HG03565 (cell line): ENCODE measurements around the gene USP46.
A peak's percentile ranks its signal among the peaks of the same experiment; 100 is the strongest.

ENCODE experiments used
- ATAC-seq: cut with Tn5 transposase; IDR thresholded peaks from one replicate; pipeline ENCODE4 v1.9.1; 2021; ENCODE audit warnings: mild to moderate bottlenecking, moderate library complexity; ENCODE audit not compliant: unreplicated experiment

Gene USP46

GRCh38 chr4:52576961-52577623 is 82.0 kb downstream of the USP46 start:
- ATAC-seq, result no peak

- no peak for ATAC-seq
Observed at GRCh38 chr4:52576326-52576725, 82.8 kb downstream of the USP46 start.

GRCh38 chr4:52575406-52575805 is 83.7 kb downstream of the USP46 start:
- no peak for ATAC-seq

DNA sequence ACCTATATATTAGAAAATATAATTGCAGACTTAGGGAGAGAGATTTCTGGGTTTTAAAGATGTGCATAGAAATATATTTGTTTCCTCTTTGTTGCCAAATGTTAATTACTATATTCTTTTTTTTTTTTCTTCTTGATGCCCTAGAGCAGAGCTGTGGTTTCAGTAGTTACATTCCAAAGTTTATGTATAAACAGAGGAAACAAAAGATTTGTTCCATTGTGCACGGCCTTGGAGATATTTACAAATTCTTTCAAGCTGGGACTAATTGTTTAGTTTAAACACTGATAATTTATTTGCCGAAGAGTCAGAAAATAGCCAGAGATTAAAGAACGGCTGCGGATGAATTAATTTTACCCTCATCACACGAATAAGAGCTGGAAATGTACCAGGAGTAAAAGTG is 85.1 kb downstream of the USP46 start:
- ATAC-seq, result no peak

GRCh38 chr4:52573551-52573950 is 85.5 kb downstream of the USP46 start:
- ATAC-seq, result no peak

GRCh38 chr4:52572936-52573485 is 86.1 kb downstream of the USP46 start:
- ATAC-seq, result no peak

GRCh38 chr4:52568351-52568750 is 90.8 kb downstream of the USP46 start:
- ATAC-seq, result no peak

DNA sequence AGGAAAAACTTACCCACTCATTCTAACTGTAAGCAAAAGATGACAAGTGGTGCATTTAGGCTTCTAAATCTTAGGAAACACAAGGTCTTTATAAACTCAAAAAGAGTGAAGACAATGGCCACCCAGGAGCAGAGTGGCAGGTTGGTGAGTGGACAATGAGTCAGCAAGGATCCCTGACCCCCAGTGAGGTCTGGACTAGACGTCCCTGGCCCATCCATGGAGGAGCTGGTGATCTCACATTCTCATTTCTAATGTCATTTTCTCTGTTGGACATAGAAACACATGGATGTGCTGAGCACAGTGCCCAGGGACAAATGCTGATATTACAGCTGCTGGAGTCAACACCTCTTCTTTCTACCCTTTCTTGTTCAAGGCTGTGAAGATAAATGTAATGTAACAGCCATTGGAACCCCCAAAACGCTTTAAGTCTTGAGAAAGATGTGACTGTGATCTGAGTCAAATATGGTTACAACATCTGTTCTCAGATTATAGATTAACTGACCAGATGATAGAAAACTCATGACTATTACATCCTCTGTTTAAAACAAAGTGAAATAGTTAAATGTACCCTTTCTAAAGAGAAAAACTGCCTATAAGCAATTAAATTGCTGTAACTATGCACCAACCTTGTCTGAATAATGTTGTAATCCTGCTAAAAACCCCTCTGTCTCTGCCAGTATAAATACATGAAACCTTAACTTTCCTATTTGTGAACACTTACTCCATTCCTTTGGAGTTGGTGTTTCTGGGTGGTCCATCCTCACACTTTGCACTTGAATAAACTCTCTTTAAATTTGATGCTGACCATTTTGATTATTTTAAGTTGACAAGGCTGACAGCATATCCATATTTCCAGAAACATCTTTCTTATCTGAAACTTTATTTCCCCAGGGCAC is 92.7 kb downstream of the USP46 start:
- ATAC-seq, result no peak

DNA sequence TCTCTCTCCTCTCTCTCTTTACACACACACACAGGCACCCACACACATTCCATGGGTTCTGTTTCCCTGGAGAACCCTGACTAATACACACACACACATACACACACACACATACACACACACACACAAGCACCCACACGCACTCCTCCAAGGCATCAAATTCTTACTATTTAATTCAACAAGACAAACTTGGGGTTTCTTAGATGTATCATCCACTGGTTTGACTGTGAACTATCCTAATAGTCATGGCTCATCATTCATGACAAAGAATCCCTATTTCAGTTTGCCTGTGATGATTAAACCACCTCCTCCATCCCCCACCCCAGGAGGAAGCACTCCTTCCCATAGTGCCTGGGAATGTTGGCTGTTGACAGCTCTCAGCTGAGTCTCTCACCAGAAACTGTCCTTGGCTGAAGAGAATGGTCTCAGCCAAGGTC is 98.2 kb downstream of the USP46 start:
- ATAC-seq, result no peak

DNA sequence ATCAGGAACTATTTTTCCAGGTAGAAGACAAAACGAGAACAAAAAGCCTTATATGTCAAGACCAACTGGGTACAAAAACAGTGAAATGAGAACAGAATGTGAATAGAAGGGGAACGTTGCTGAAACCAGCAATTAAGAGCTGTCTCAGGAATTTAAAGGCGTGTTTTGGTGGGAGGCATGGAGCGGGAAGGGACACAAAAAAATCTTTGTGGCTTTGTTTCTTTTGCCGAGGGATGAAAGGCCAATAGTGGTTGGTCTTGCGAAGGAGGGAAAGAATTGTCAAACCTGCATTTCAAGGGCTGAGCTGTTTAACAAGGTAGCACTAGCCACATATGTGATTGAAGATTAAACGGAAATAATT is 103.8 kb downstream of the USP46 start:
- no peak for ATAC-seq

DNA sequence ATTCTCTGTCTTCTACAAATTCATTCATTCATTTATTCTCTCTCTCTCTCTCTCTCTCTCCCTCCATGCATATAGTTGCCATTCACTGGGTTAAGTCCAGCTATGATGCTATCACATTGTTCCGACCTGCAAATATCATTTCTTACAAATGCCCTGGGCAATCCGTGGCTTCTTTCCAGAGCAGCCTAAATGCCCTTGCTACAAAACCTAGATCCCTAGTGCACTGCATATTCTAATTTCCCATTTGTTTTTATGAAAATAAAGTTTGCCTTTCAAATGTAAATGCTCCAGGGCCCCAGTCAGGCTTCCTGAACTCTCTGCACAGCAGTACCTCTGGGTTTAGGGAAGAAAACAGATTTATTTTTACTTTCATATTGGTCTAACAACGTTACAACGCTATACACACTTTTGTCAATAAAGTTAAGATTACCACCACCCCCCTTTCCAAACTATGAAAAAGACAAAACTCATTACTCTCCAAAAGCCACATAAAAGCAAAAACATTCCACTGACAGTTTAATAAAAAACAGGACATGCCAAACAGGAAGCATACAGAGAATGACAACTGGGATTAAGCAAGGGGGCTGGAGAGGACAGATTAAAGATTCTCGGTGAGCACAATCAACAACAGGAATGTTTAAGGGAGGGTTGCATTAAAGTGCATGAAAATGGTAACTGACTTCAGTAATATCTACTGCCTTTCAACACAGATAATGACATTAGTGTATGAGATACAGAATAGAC is 104.3 kb downstream of the USP46 start:
- ATAC-seq, result no peak

DNA sequence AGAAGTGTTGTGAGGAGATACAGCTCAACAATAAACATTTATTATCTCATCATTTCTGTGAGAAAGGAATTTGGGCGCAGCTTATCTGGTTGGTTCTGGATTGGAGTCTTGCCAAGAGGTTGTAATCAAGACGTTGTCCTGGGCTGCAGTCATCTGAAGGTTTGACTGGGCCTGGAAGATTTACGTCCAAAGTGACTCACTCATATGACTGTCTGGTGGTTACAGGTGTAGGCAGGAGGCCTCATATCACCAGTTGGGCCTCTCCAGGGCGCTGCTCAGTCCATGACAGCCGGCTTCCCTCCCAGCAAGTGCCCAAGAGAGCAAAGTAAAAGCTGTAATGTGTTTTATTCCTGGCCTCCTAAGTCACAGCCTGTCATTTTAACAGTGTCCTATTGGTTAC is 106.3 kb downstream of the USP46 start:
- ATAC-seq, result no peak

DNA sequence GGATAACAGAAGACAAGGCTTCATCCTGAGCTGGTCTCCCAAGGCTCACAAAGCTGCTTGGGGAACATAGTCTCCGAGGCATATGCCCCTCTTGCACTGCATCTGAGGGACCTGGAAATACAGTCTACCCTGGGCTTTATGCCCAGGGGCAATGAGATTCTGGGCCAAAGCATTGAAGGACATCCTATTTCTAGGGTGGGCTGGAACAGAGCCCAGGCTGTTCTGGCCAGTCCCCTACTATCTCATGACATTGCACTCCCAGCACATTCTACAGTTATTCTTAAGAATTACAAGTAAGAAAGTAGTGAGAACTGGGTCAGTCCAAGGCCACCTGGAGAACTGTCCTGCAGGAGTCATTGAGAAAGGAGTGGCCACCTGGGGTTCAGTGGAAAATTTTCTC is 107.6 kb downstream of the USP46 start:
- ATAC-seq, result no peak

DNA sequence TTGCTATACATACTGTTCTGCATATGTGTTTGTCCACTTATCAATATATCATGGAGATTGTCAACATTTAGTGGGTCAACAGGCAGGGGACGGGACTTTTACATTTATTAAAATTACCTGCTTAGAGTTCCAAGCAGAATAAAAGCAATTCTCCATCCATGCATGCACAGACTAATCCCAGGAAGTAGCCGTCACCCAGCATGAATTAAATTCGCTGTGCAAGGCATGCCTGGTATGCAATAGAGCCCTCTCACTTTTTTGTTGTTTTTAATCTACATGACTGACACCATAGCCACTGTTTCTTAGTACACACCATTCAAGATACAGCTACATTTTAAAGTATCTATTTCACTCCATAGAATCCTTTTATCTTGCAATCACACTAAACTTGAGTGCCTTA is 108.9 kb downstream of the USP46 start:
- no peak for ATAC-seq

DNA sequence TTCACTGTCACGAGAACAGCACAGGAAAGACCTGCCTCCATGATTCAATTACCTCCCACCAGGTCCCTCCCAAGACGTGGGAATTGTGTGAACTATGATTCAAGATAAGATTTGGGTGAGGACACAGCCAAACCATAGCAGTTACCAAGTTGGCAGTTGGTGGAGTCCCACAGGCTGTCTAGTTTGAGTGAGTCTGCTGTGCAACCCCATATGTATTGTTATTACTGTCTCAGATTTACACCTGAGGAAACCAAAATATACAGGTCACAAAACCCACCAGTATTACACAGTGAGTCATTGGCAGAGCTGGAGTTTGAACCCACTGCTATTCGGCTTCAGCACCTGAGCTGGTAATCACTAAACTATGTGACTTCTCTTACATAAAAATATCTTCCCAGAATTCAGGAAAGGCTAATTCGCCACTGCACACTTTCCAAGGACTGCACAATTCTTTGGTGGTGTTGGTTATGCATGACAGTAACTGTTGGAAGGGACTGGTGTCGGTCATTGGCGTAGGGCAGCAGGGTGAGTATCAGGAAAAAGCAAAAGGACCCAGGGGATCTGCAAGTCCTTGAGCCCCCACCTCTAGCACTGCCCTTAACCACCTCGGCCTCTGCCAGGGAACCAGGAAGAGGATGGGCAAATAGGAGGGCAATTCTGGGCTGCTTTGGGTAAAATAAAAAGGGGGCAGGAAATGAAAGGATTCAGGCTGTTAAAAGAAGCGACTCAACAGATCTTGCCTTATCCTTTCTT is 110.1 kb downstream of the USP46 start:
- ATAC-seq, result no peak

GRCh38 chr4:52546449-52546848 is 112.7 kb downstream of the USP46 start:
- no peak for ATAC-seq

DNA sequence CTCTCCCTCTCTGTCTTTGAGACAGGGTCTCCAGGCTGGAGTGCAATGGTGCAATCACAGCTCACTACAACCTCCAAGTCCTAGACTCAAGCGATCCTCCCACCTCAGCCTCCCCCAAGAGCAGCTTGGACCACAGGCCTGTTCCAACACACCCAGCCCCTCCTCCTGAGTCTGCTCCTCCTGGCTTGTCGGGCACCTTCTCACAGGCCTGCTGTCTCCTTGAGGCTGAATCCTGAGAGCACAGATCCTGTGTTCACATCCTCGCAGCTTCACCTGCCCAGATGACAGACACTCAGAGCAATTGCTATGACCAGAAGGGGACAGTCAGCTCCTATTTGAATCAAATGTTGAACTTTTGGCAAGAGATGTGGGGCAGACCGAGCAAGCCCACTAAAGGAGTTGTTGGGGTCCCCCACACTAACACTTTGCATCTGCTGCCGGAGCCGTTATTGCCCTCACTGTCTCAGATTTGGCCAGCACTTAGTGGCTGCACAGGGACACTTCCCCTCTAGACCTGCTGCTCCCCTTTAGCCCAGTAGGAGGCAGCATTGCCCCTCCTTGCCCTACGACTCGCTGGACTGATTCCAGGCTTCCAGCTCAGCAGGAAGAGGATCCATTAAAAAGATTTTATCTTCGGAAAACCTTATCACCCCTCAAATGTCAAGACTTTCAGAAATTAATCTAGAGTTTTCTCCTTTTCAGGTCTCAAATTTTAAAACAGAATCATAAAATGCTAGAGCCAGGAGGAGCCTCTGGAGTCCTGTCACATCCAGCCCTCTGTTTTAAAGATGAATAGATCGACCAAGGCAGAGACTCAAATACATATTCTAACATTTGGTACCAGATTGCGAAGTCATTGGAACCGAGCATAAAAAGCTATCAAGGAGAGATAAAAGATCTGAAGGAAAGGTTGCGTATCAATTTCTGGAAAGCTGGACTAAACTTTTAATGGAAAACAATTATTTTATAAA is 113.7 kb downstream of the USP46 start:
- peak; percentile 54 for ATAC-seq
